Measurements from ENCODE around the gene AMER3. TPM values are rescaled to one million over a fixed set of nuclear protein-coding genes. Genes with fewer than 3 reads are reported as not detected.

Gene AMER3
- total RNA-seq, 2 donors from 2014 or later: 0.33 to 0.78 TPM

DNA sequence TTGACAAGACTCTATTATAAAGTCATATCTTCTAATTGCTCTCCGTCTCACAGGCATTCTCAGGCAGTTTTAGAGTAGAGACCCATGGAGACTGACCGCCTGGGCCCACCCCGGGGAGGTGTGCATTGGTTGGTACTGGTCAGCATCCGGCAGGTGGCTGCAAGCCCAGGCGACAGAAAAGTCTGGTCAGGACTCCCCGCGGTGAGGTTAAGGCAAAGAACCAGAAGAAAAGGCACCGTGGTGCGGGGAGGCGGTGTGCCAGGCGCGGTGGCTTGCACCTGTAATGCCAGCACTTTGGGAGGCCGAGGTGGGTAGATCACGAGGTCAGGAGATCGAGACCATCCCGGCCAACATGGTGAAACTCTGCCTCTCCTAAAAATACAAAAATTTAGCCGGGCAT, 32.5 kb downstream of the AMER3 start:
- WGBS, 2 donors: 89 to 90% methylated on average over 15 to 17 of the region's 17 CpGs
- H3K4me3 ChIP-seq: no peak overlapping the region
- H3K27me3 ChIP-seq: no peaks in the 10 kb centered on the region
- no peak for TF ChIP-seq POLR2A (IDR thresholded peaks at IDR 0.05)
- ATAC-seq (no peak), DNase-seq (no peak)
- no peak overlapping the region for H3K27ac ChIP-seq
- H3K9me3 ChIP-seq: no peaks in the 10 kb centered on the region
- H3K4me1 ChIP-seq: peaks cover 26% of the 10 kb centered on the region
- intact Hi-C loops (cut with DNase I): no loop called here
- no peaks in the 10 kb centered on the region for H3K36me3 ChIP-seq (replicated peaks in 1 of 2; ENCODE audit: insufficient read depth in 1 of 2, low read depth in 2 of 2)

DNA sequence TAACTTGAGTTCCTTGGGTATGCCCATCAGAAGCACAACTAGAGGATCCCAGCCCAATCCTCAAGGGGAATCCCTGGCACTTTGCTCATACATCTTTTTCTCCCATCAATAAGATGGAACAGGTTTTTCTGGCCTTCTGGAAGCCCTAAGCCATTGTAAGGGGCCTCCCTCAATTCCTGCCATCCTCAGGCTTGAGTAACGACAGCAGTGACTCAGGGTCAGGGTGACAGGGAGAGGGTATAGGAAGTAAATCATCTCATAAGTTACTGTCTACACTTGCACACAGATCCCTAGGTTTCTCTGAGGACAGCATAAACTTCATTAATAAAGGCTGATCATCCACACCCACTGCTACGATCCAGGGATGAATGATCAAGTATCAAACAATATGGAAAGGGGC, 35.0 kb downstream of the AMER3 start:
- Histone ChIP-seq H3K9me3 (no peaks in the 10 kb centered on the region), H3K27me3 (no peaks in the 10 kb centered on the region), H3K36me3 (replicated peaks in 1 of 2; ENCODE audit: insufficient read depth in 1 of 2, low read depth in 2 of 2) (no peaks in the 10 kb centered on the region), H3K4me1 (peaks cover 8% of the 10 kb centered on the region), H3K27ac (no peak overlapping the region), H3K4me3 (no peak overlapping the region)
- TF ChIP-seq POLR2A (IDR thresholded peaks at IDR 0.05): no peak
- TF ChIP-seq, protein P1, sequence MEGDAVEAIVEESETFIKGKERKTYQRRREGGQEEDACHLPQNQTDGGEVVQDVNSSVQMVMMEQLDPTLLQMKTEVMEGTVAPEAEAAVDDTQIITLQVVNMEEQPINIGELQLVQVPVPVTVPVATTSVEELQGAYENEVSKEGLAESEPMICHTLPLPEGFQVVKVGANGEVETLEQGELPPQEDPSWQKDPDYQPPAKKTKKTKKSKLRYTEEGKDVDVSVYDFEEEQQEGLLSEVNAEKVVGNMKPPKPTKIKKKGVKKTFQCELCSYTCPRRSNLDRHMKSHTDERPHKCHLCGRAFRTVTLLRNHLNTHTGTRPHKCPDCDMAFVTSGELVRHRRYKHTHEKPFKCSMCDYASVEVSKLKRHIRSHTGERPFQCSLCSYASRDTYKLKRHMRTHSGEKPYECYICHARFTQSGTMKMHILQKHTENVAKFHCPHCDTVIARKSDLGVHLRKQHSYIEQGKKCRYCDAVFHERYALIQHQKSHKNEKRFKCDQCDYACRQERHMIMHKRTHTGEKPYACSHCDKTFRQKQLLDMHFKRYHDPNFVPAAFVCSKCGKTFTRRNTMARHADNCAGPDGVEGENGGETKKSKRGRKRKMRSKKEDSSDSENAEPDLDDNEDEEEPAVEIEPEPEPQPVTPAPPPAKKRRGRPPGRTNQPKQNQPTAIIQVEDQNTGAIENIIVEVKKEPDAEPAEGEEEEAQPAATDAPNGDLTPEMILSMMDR (IDR thresholded peaks at IDR 0.05): no peak
- intact Hi-C loops (cut with DNase I): loop anchor here (5.0 kb wide), 1 partner anchor 127 kb away; no protein-coding TSS in a partner anchor
- DNase-seq (no peak), ATAC-seq (no peak)
- 79 to 96% methylated on average over 2 of the region's 2 CpGs for WGBS, 2 donors

DNA sequence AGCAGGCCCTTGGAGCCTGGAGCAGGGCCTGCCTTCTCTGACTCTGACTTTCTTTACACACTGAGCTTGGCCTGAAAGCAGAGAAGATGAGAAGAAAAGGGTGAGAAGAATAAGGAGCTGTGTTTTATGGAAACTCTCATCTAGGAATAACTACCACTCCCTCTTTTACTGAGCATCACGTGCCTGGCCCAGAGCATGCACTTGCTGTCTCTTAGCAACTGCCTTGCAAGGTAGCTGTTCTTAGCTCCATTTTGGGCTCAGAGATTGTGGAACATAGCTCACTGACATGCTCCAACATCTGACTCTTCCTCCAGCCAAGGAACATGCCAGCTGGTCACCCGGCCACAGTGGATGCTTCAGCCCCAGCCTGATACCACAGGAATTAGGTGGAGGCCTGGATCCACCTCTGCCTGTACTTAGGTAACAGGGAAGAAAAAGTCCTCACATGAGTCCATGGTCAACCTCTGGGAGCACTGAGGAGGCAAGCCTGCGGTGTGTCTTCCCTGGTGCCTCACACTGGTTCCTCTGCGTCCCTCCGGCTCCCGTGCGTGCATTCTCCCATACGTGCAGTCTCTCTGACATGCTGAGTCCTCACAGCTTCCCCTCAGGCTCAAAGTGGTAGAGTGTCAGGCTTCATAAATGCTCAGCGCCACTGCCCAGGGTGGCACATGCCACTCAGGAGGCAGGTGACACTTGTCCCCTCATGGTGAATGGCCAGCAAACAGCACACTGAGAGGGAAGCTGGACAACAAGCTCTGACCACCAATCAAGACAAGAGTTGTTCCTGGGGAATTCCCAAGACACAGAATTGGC, 35.7 kb downstream of the AMER3 start:
- DNase-seq: no peak
- Histone ChIP-seq H3K4me3 (no peak overlapping the region), H3K27ac (peak overlapping the region in 2 of 4 donors; percentile 14 to 52), H3K9me3 (no peaks in the 10 kb centered on the region), H3K4me1 (peaks cover 5% of the 10 kb centered on the region), H3K27me3 (no peaks in the 10 kb centered on the region), H3K36me3 (replicated peaks in 1 of 2; ENCODE audit: insufficient read depth in 1 of 2, low read depth in 2 of 2) (no peaks in the 10 kb centered on the region)
- WGBS, 2 donors: 82 to 93% methylated on average over 7 to 8 of the region's 9 CpGs
- intact Hi-C loops (cut with DNase I): loop anchor here (5.0 kb wide), 1 partner anchor 126 kb away; no protein-coding TSS in a partner anchor
- ATAC-seq: no peak
- TF ChIP-seq, protein P1 (IDR thresholded peaks at IDR 0.05): no peak

DNA sequence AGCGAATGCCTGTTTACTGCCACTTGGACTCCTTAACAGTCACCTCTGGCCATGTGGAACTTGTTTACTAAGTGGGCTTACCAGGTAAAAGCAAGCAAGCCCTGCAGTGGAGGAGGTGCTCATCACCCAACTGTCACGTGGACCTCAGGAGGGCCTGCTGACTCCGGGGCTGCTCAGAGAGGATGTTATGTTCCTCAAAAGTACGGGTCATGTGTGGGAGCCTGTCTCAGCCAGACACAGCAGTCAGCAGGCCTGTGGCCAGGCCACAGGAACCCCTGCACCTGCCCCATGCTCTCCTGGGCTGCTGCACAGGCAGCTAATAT, 36.2 kb downstream of the AMER3 start:
- intact Hi-C loops (cut with DNase I): loop anchor here (5.0 kb wide), 1 partner anchor 126 kb away; no protein-coding TSS in a partner anchor
- Histone ChIP-seq H3K27me3 (no peaks in the 10 kb centered on the region), H3K4me1 (no peaks in the 10 kb centered on the region), H3K27ac (peak overlapping the region in 2 of 4 donors; percentile 14 to 52), H3K36me3 (replicated peaks in 1 of 2; ENCODE audit: insufficient read depth in 1 of 2, low read depth in 2 of 2) (no peaks in the 10 kb centered on the region), H3K9me3 (no peaks in the 10 kb centered on the region), H3K4me3 (no peak overlapping the region)
- 12 to 20% methylated on average over 1 to 4 of the region's 4 CpGs for WGBS, 2 donors
- TF ChIP-seq, protein P1 (IDR thresholded peaks at IDR 0.05): no peak
- TF ChIP-seq POLR2A (IDR thresholded peaks at IDR 0.05): no peak
- DNase-seq (peak in 3 of 4 donors; percentile 47 to 66 (median 50)), ATAC-seq (peak; percentile 24)

DNA sequence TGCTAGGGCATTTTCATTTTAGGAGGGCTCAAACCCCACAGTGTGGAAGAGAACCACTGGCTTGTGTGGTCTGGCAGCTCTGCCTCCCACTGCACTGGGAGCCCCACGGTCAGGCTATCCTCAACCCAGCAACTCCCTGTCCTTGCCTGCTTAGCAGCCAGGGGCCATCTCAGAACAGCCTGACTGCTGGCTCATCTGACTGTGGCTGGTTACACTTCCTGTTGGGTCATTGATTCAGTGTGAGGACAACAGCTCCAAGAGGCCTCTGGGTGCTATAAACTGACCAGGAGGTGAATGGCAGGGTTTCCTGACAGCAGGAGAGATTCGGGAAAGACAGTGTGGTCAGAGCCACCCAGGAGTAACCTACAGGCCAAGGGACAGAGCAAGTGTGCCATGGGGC, 40.1 kb downstream of the AMER3 start:
- Histone ChIP-seq H3K27me3 (no peaks in the 10 kb centered on the region), H3K36me3 (replicated peaks in 1 of 2; ENCODE audit: insufficient read depth in 1 of 2, low read depth in 2 of 2) (no peaks in the 10 kb centered on the region), H3K9me3 (no peaks in the 10 kb centered on the region), H3K27ac (no peak overlapping the region), H3K4me1 (peaks cover 15% of the 10 kb centered on the region), H3K4me3 (no peak overlapping the region)
- DNase-seq (no peak), ATAC-seq (no peak)
- intact Hi-C loops (cut with DNase I): no loop called here
- 70 to 72% methylated on average over 2 of the region's 2 CpGs for WGBS, 2 donors
- no peak for TF ChIP-seq POLR2A (IDR thresholded peaks at IDR 0.05)
- TF ChIP-seq, protein P1 (IDR thresholded peaks at IDR 0.05): no peak
